ENCODE data around the gene POU2F1.
A peak's percentile ranks its signal among the peaks of the same experiment; 100 is the strongest.
"Not testable (repeated sequence)": the region's sequence is repeated elsewhere in the genome, so short reads cannot be mapped to it uniquely, and the experiment has no call there.

POU2F1 gene

DNA sequence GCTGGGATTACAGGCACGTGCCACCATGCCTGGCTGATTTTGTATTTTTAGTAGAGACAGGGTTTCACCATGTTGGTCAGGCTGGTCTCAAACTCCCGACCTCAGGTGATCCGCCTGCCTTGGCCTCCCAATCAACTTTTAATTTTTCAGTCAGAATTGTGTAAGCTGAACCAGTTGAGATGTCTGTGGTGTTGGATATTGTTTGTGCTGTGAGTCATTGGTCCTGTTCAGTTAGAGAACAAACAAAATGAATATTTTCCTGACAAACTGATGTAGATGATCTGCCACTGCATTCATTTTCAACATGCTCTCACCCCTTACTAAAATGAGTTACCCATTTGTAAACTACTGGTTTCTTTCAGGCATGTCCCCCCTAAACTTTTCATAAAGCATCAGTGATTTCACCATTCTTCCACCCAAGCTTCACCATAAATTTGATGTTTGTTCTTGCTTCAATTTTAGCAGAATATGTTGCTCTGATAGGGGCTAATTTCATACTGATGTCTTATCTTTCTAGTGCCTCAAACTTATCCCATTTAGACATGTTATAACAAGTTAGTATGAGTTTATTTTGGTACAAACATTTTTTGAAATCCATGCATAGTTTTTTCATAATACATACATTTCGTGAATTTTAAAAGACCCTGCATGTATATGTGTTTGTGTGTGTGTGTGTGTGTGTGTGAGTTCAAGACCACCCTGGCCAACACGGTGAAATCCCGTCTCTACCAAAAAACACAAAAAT lies 15.2 kb upstream of the POU2F1 start:
- not testable (repeated sequence) for DNase-seq (ENCODE audit: low spot score)

DNA sequence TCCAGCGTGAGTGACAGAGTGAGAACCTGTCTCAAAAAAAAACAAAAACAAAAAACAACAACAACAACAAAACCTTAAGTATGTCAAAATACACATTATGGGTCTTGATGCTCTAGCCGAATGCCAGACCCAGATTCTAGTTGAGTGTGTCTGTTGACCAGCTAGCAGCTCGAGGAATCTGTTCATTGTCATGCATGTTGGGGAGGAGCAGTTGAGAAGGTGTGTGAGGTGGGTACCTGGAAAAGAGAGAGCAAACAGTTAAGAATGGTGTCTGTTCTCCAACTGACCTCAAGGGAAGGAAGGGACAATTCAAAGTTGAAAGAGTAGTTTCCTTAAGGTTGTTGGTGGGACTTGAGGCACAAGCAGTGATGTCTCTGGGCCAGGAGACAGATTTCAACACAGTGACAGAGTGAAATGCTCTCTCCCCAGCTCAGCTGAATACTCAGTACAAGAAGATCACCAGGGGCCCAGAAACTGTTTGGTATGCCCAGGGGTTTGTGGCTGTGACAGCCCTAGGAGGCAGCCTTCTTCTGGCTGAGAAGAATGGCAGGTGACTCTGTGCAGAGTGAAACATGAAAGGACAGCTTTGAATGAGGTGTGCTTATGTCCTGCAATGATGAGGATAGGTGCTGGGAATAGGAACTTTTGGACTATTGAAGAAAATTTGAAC lies 14.4 kb upstream of the POU2F1 start:
- no peak for DNase-seq (ENCODE audit: low spot score)

DNA sequence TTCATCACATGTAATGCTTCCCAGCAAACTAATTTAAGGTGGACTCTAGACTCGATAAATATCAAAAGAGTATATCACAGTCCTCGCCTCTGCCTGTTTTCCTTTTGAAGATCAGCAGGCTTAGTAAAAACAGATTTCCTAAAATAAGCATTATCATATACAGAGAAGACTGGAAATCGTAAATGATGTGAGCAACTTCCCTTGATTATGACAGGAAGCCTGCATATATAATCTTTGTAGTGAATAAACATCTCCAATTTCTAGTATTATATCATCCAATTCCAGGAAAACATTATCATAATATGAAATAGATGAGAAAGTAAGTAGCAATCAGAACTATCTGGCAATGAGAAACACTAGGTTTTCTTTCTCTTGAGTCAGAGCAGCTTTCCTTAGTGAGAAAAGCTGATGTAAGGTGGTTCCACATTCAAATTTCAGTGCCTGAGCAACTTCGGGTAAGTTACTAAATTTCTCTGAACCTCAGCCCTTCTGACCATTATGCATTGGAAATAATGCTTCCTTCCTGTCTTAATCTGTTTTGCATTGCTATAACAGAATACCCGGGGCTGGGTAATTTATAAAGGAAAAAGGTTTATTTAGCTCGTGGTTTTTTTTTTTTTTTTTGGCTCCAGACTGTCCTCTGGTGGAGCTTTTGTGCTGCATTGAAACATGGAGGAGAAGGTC lies 12.6 kb upstream of the POU2F1 start:
- no peak for DNase-seq (ENCODE audit: low spot score)

DNA sequence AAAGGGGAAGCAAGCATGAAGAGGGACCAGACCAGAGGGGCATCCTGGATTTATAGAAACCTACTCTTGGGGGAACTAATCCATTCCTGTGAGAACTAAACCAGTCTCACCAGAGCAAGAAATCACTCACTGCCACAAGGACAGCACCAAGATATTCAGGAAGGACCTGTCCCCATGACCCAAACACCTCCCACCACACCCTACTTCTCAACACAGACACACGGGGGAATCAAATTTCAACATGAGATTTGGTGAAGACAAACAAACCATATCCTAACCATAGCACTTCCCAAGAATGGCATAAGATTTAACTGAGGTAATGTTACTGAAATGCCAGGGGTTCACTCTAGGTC lies 12.1 kb upstream of the POU2F1 start:
- no peak for DNase-seq (ENCODE audit: low spot score)

DNA sequence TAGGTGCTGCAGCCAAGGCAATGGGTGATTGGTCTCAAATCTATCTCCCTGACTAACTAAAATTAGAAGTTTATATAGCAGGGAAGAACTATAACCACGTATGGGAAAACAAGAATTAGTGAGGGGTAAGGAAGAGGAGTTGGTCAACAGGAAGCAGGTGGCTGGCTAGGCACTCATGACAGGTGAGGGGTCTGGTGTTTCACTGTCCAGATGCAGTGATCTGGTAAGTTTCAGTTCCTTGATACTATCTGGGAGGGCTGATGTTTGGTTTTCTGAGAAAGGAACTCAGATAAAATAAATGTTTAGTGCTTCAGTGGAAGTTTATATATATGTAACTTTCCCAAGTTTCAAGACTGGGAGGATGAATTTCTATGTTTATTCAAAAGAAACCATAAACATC lies 11.6 kb upstream of the POU2F1 start:
- DNase-seq (ENCODE audit: low spot score), result no peak

DNA sequence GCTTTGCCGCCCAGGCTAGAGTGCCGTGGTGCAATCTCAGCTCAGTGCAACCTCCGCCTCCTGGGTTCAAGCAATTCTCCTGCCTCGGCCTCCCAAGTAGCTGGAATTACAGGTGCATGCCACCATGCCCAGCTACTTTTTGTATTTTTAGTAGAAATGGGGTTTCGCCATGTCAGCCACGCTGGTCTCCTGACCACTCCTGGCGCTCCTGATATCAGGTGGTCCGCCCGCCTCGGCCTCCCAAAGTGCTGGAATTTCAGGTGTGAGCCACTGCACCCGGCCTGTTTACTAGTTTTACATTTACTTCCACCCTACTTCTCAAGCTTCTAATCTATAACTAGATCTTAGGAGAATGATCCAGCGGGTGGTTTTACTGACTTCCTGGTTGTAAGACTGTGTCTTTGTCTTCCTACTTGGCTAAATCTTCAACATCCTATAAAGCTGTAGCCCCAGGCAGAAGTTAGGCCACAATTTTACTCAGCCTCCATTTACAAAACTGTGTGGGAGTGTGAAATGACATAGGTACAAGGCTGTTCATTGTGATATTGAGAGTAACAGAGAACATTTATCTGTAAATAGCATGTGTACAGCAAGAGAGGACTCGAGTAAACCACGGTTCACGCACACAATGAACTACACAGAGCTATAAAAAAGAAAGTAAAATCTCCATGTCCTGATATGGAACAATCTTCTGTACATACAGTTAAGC lies 9.6 kb upstream of the POU2F1 start:
- DNase-seq (ENCODE audit: low spot score), result peak; percentile 89

DNA sequence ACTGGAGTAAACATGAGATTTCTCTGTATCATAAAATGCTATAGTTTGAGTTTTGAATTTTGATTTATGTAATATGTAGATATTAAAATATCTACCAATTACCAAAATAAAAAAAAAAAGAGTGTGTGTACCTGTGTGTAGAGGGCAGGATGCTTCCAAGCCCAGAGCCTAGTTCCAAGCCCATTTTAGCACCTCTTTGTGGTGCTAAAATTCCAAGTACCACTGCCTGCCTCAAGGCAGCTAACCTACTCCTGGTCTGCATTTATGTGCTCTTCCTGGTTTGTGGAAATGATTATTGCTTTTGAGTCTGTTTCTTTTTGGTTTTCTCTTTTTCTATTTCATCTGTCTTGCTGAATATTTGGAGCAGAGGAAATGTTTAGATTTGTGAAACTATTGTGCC lies 8.7 kb upstream of the POU2F1 start:
- no peak for DNase-seq (ENCODE audit: low spot score)

DNA sequence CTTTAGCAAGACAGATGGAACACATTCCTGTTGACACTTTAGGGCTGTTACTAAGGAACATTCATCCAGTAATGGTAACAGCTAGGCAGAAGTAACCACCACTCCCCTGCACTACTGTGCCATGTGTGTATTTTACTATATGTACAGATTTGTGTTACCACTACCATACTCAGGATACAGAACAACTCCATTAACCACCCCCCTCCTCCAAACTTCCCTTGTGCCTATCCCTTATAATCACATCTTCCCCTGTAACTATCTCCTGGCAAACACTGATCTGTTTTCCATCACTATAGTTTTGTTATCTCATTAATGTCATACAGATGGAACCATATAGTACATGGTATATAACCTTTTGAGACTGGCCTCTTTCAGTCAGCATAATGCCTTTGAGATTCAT lies 3.9 kb upstream of the POU2F1 start:
- DNase-seq (ENCODE audit: low spot score), result no peak

DNA sequence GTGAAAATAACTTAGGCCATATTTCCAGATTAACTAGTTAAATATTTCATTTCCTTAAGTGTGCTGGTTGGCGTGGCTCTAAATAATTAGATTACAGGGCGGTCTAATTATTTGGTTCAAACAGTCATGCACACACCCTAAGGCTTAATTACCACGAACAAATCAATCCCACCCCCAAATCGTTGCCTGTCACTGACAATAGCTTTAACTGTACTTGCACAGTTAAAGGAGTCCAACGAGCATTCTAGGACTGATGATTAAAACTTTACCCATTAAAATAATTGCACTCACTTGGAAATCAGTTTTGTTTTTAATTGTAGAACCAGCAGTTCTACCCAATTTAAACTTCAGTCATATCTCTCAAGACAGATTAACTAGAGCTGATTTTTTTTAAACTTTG lies 1.5 kb upstream of the POU2F1 start:
- DNase-seq (ENCODE audit: low spot score), result no peak

DNA sequence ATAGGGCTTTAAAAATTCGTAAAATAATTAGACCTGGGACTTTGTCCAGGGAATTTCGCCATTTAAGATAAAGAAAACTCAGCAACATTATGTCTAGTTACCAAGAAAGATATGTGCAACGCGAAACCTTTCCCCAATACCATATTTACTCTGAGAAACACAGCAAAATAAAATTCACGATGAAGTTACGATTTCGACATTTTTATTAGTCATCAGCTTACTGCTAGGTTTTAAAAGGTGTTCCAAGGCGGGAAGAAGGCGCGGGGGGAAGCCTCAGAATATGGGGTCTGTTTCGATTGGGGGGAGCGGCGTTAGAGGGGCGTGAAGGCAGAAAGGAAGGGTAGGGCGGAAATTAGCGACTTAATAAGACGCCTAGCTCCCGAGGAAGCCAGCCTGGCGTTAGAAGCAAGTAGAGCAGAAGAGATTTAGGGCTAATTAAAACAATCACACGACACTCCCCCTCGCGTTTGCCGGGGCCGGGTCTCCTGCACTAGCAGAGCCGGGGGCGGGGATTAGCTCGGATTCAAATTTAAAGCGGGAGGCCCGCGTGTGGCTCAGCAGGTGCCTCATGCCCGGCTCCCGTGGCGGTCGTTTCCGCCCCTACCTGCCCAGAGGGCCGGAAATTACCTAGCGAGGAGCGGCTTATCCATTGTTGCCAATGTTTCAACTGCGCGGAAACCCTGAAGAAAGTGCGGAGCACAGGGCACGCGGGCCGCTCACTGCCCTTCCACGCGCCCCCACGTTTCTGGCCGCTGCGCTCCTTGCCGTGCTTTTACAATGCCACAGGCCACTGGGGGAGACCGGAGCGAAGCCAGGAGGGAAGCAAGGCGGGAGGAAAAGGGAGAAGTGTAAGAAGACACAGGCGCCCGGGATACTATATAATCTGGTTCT lies 795 bp upstream of the POU2F1 start:
- no peak for DNase-seq (ENCODE audit: low spot score)

DNA sequence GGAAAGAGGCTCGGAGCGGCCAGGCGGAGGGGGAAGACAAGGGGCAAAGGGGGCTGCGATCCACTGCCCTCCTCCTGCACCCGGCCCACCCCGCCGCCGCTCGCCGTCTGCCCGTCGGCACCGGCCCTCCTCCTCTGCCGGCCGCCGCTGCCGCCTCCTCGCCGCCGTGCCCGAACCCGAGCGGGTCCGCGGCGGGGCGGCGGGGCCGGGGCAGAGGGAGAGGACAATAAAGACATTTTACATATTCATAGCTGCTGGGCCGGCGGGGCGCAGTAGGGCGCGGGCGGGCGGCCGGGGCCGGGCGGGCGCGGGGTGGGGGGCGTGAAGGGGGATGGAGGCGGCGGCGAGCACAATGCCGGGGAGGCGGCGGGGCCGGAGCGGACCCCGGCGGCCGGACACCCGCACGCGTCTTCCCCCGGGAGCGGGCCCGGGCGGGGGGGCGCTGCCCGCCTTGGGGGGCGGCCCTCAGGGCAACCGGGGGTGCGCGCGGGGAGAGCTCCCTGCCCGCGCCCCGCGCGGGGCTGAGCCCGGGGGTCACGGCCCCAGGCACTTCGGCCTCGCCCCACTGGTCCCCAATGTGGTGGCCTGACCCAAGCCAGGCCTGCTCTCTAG lies 546 bp downstream of the POU2F1 start:
- no peak for DNase-seq (ENCODE audit: low spot score)

DNA sequence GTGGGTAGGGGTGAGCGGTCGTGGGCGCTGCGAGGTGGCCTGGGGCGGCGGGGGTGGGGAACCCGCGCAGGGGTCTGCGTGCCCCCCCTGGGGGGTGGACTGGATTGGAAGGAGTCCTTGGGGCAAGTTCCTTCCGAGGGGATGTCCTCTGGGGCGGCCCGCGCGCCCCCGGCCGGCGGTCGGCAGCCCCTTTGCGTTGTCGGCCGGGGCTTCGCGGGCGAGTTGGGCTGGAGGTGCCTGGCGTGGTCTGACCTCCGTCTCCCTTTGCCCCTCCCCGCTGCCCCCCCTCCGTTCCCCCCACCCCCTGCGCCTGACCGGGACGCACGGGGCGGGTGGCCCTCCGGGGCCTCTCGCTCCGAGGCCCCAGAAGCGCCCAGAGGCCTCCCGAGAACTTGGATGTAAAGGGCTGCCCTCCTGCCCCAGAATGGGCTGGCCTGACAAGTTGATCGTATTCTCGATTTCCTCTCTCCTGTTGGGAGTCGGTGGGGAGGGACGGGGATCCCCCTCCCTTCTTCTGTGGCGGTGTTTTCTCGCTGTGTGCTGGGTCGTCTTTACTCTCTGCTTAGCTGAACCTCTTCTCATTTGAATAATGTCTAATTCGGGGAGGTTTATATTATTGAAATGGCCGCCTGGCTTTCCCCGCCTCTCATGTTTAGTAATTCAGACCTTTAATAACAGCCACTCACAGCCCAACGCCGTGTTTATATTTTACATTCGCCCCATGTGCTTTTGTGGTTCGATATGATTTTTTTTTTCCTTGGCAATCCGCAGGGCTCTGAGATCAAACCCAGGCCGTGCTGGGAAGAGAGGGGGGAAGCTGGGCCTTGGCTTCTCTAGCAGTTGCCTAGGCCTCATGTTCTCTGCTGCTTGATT lies 1.3 kb downstream of the POU2F1 start:
- DNase-seq (ENCODE audit: low spot score), result no peak

DNA sequence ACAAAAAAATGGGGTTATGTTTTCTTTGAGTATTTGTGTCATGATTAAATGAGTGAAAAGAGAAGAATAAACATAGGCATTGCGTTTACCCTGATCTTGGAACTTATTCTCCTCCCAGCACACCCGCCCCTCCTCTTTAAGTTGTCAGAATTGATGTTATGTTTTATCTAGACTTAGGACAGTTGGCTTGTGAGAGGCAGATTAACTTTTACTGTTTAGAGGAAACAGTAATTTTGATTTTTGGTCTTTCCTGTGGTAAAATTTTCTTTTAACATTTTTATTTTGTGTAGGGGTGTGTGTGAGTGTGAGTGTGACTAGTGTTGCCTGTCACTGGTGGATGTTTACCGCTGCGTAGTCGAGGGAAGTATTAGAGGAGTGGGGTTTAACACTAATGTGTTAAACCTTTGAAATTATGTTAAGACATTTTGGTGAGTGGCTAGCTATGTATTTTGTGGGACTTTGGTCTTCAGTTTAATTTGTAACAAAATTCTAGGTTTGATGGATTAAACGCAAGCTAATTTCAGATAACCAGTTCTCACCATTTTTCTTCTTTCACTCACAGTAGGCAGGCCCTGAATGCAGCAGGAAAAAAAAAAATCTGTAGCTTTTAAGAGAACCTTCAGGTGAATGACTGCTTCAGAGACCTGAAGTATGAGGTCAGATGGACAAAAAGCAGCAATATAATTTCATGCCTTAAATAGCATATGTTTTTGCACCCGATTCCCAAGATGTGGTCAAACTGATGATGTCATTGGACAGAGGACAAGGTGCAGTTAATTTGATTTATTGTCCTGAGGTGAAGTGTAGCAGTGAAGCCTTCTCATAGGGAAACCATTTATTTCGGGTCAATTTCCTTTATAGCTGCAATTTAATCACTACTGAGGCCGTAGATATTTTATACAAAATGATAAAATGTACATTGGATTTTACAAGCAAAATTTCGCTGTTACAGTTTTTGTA lies 2.7 kb downstream of the POU2F1 start:
- no peak for DNase-seq (ENCODE audit: low spot score)

DNA sequence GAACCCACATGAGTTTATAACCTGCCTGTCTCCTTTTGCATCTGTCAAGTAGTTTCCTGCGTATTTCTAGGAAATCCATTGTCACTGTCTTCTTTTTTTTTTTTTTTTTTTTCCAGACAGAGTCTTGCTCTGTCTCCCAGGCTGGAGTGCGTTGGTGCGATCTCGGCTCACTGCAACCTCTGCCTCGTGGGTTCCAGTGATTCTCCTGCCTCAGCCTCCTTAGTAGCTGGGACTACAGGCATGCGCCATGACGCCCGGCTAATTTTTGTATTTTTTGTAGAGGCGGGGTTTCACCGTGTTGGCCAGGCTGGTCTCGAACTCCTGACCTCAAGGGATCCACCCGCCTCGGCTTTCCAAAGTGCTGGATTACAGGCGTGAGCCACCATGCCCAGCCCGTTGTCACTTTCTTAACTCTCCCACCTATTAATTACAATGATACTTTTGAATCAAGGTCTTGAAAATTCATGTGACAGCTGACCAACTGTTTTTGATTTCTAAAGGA lies 4.1 kb downstream of the POU2F1 start:
- not testable (repeated sequence) for DNase-seq (ENCODE audit: low spot score)

DNA sequence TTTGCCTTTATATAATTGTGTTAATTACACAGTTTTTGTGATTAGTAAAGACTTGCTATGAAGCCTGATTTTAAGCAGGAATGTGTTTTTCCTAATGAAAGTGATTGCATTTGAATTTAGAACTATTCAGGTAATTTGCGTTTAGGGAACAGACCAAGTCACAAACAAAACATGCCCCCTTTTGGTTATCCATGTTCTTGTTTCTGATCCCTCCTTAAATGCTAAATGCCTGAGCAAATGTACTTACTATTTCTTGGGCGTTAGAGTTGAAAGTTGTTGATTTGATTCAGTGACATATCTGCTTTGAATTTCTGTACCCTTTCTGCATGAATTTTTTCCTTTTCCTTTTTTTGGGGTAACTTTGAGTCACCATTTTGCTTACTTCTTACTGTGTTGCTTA lies 5.2 kb downstream of the POU2F1 start:
- DNase-seq (ENCODE audit: low spot score), result no peak

DNA sequence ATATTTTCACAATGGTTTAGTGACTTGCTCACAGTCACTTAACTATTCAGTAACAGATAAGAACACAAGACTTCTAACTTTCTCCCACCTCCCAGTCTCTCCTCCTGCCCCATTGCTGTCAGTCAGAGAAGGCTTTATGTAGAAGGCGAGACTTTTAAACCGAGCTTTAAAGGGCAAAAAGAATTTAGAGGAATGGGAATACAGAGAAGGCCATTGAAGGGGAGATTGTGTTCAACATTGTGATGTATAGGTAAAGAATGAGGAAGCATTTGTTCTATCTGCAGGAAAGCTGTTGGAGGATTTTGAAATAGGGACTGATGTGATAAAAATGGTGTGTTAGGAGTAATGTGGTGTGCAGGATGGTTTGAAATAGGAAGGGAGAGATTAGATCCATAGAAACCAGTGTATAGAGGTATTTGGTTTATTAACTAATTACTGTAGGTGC lies 7.3 kb downstream of the POU2F1 start:
- DNase-seq (ENCODE audit: low spot score), result peak; percentile 55

DNA sequence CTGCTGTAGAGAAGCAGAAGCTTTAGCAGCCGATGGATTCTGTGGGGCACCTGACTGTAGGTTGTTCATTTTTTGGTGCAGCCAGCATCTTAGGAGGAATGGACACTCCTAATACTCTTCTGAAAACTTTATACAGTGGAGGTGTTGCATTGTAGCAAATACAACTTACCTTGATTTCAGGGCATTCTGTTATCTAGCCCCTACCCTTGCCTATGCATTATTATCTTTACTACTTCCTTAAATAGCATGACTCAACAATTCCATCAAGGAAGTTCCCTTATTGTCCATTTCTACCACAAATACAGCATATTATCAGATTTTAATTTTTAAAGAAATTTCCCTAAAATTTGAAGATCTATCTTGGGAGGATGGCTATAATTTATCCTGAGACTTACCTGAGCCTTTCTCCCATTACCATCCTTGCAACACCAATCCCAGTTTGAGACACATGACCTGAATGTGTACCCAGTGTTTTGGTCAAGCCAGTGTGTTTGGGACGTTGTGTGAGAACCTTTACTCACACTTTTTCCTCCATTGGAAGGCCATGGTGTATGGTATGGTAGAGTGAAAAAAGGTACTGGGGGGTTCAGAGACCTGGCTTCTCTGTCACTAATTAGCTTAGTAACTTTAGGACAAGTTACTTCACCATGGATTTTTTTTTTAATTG lies 9.2 kb downstream of the POU2F1 start:
- no peak for DNase-seq (ENCODE audit: low spot score)

DNA sequence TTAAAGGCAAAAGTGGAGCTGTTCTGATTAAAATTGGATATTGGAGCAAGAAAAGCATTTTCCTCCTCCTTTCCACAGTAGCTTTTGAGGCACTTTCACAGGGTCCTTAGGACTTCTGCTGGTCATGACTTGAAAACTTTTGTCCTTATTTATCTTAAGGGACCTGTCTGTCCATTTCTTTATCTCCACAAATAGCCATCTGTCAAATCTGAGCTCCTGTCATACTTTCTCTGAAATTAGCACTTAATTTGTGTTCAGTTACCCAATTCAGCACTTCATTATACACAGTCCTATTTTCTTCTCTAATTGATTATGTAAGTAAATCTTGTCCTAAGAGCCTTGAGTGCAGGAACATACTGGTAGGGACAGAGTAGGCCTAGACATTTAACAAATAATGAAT lies 9.8 kb downstream of the POU2F1 start:
- no peak for DNase-seq (ENCODE audit: low spot score)

Data from COLO829 (cell line).